ENCODE data around the gene SLC29A1. TPM values are rescaled to one million over a fixed set of nuclear protein-coding genes. Genes with fewer than 3 reads are reported as not detected.

SLC29A1 gene
- total RNA-seq, 2 donors from 2014 or later = 18.5 to 58.9 TPM

DNA sequence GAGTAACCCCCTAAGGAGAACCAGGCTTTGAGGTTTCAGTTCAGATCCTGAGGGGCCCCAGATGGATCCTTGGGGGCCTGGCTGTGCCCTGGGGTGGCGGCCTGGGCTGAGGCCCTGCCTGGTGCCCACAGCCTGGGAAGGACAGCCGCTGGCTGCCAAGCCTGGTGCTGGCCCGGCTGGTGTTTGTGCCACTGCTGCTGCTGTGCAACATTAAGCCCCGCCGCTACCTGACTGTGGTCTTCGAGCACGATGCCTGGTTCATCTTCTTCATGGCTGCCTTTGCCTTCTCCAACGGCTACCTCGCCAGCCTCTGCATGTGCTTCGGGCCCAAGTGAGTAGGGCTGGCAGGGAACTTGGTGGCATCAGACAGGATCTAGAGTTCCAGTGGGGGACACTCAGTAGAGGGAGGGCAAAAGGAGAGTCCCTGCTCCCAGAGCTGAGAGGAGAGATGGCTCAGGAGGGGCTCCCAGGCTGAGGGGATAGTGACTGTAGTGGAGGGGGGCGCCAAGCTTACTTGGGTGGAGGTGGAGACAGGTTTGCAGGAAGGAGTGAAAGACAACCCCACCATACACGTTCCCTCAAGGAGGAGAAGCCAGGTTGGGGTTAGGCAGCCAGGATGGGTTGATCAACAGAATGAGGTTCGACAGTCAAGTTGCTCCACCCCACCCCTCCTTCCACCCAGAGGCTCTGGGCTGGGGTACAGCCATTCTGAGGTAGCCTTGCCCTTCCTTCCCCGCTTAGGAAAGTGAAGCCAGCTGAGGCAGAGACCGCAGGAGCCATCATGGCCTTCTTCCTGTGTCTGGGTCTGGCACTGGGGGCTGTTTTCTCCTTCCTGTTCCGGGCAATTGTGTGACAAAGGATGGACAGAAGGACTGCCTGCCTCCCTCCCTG is 9.5 kb downstream of the SLC29A1 start:
- TF ChIP-seq, protein P1, sequence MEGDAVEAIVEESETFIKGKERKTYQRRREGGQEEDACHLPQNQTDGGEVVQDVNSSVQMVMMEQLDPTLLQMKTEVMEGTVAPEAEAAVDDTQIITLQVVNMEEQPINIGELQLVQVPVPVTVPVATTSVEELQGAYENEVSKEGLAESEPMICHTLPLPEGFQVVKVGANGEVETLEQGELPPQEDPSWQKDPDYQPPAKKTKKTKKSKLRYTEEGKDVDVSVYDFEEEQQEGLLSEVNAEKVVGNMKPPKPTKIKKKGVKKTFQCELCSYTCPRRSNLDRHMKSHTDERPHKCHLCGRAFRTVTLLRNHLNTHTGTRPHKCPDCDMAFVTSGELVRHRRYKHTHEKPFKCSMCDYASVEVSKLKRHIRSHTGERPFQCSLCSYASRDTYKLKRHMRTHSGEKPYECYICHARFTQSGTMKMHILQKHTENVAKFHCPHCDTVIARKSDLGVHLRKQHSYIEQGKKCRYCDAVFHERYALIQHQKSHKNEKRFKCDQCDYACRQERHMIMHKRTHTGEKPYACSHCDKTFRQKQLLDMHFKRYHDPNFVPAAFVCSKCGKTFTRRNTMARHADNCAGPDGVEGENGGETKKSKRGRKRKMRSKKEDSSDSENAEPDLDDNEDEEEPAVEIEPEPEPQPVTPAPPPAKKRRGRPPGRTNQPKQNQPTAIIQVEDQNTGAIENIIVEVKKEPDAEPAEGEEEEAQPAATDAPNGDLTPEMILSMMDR (IDR thresholded peaks at IDR 0.05) = no peak
- TF ChIP-seq POLR2AphosphoS5 (IDR thresholded peaks at IDR 0.05) (no peak), POLR2A (IDR thresholded peaks at IDR 0.05) (no peak)
- Histone ChIP-seq H3K9me3 (no peaks in the 10 kb centered on the region), H3K36me3 (no peaks in the 10 kb centered on the region), H3K27me3 (replicated peaks; ENCODE audit: insufficient read depth) (no peaks in the 10 kb centered on the region), H3K4me3 (no peak overlapping the region), H3K4me1 (replicated peaks) (peaks cover 15% of the 10 kb centered on the region), H3K27ac (peak overlapping the region; percentile 69 to 80)
- intact Hi-C loops (cut with DNase I) = loop anchor here (5.0 kb wide), 1 partner anchor 136 kb away; no protein-coding TSS in a partner anchor
- no peak for DNase-seq (ENCODE audit: low spot score)
- 86% methylated on average over 16 of the region's 16 CpGs for WGBS

GRCh38 chr6:44233567-44234100 is 10.2 kb downstream of the SLC29A1 start:
- no peak for DNase-seq (ENCODE audit: low spot score)
- H3K27me3 ChIP-seq (replicated peaks; ENCODE audit: insufficient read depth) = no peaks in the 10 kb centered on the region
- no peak overlapping the region for H3K4me3 ChIP-seq
- peaks cover 15% of the 10 kb centered on the region for H3K4me1 ChIP-seq (replicated peaks)
- TF ChIP-seq POLR2AphosphoS5 (IDR thresholded peaks at IDR 0.05) (no peak), POLR2A (IDR thresholded peaks at IDR 0.05) (no peak)
- TF ChIP-seq, protein P1 (IDR thresholded peaks at IDR 0.05) = no peak
- peak overlapping the region; percentile 69 to 80 for H3K27ac ChIP-seq
- 35% methylated on average over 14 of the region's 14 CpGs for WGBS
- intact Hi-C loops (cut with DNase I) = loop anchor here (1.0 to 5.0 kb wide), 2 partner anchors 60 to 136 kb away; no protein-coding TSS in a partner anchor
- no peaks in the 10 kb centered on the region for H3K9me3 ChIP-seq
- H3K36me3 ChIP-seq = no peaks in the 10 kb centered on the region

- 9% methylated on average over 5 of the region's 5 CpGs for WGBS
- intact Hi-C loops (cut with DNase I) = loop anchor here (1.0 to 5.0 kb wide), 2 partner anchors 61 to 137 kb away; no protein-coding TSS in a partner anchor
- DNase-seq (ENCODE audit: low spot score) = peak; percentile 63
- Histone ChIP-seq H3K27me3 (replicated peaks; ENCODE audit: insufficient read depth) (no peaks in the 10 kb centered on the region), H3K4me3 (no peak overlapping the region), H3K9me3 (no peaks in the 10 kb centered on the region), H3K4me1 (replicated peaks) (peaks cover 15% of the 10 kb centered on the region), H3K27ac (peak overlapping the region; percentile 69 to 80), H3K36me3 (no peaks in the 10 kb centered on the region)
- TF ChIP-seq, protein P1 (IDR thresholded peaks at IDR 0.05) = peak; percentile 41 to 90 (median 64)
- TF ChIP-seq POLR2A (IDR thresholded peaks at IDR 0.05) (no peak), POLR2AphosphoS5 (IDR thresholded peaks at IDR 0.05) (peak; percentile 61)
Observed at GRCh38 chr6:44234101-44235025, 11.0 kb downstream of the SLC29A1 start.

DNA sequence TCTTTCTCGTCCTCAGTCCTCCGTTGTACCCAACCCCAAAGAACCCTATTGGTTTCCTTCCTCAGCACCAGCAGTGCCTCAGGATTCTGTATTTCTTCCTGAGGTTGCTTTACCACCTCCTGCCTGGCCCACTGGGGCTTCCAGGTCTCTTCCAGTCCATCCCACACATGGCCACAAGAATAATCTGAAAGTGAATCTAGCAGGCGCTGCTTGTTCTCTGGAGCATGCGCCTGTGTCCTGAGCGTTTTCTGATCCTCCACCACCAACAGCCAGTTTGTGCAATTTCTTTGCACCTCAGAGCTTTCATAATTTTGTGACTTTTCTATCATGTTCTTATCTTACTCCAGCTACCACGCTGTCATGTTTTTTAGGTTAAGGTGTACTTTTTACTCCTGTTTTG is 11.9 kb downstream of the SLC29A1 start:
- 61% methylated on average over 6 of the region's 6 CpGs for WGBS
- TF ChIP-seq, protein P1 (IDR thresholded peaks at IDR 0.05) = no peak
- TF ChIP-seq POLR2AphosphoS5 (IDR thresholded peaks at IDR 0.05) (no peak), POLR2A (IDR thresholded peaks at IDR 0.05) (no peak)
- H3K9me3 ChIP-seq = no peaks in the 10 kb centered on the region
- H3K27ac ChIP-seq = peak overlapping the region; percentile 69 to 80
- peaks cover 15% of the 10 kb centered on the region for H3K4me1 ChIP-seq (replicated peaks)
- no peaks in the 10 kb centered on the region for H3K36me3 ChIP-seq
- H3K4me3 ChIP-seq = no peak overlapping the region
- H3K27me3 ChIP-seq (replicated peaks; ENCODE audit: insufficient read depth) = no peaks in the 10 kb centered on the region
- DNase-seq (ENCODE audit: low spot score) = no peak
- intact Hi-C loops (cut with DNase I) = no loop called here

Data from prostate gland (tissue), 2 donors.